Measurements from ENCODE around the gene BDH1. TPM values are rescaled to one million over a fixed set of nuclear protein-coding genes. Genes with fewer than 3 reads are reported as not detected.
"Not testable (repeated sequence)": the region's sequence is repeated elsewhere in the genome, so short reads cannot be mapped to it uniquely, and the experiment has no call there.

BDH1 gene, protein sequence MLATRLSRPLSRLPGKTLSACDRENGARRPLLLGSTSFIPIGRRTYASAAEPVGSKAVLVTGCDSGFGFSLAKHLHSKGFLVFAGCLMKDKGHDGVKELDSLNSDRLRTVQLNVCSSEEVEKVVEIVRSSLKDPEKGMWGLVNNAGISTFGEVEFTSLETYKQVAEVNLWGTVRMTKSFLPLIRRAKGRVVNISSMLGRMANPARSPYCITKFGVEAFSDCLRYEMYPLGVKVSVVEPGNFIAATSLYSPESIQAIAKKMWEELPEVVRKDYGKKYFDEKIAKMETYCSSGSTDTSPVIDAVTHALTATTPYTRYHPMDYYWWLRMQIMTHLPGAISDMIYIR
- 10 to 100 TPM in 2 of 3 donors, 1 to 10 TPM in 1; 5.2 to 35.0 (median 15.4) TPM for polyA plus RNA-seq

GRCh38 chr3:197555281-197556261, at the start of gene BDH1:
TSS of gene BDH1 (minus strand) at chr3:197555968. CDS start at chr3:197546443, 9,525 bp downstream.
- H3K27ac ChIP-seq (ENCODE audit: low read depth, low read length), result no peak within 1 kb of the TSS
- WGBS, 3 donors, result 1% methylated on average over 72 to 96 of the region's 96 CpGs

- WGBS, 3 donors, result 90 to 97% (median 93%) methylated on average over 15 of the region's 15 CpGs
- no peak overlapping the region for H3K27ac ChIP-seq (ENCODE audit: low read depth, low read length)
These were observed 47.7 kb upstream of the BDH1 start for GRCh38 chr3:197603317-197603933.

DNA sequence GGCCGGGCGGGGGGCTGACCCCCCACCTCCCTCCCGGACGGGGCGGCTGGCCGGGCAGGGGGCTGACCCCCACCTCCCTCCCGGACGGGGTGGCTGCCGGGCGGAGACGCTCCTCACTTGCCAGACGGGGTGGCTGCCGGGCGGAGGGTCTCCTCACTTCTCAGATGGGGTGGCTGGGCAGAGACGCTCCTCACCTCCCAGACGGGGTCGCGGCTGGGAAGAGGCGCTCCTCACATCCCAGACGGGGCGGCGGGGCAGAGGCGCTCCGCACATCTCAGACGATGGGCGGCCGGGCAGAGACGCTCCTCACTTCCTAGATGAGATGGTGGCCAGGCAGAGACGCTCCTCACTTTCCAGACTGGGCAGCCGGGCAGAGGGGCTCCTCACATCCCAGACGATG, 46.6 kb upstream of the BDH1 start:
- H3K27ac ChIP-seq (ENCODE audit: low read depth, low read length), result not testable (repeated sequence)
- WGBS, 3 donors, result 95 to 96% (median 96%) methylated on average over 22 to 29 of the region's 31 CpGs

DNA sequence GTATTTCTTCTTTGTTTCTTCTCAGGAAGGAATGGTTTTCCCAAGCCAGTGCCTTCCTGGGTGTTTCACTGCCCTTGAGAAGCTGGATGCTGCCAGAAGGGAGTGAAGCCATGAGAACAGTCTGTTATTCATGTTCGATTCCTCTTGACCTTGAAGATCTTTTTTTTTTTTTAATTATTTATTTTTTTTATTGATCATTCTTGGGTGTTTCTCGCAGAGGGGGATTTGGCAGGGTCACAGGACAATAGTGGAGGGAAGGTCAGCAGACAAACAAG, 45.7 kb upstream of the BDH1 start:
- H3K27ac ChIP-seq (ENCODE audit: low read depth, low read length), result not testable (repeated sequence)

GRCh38 chr3:197600796-197601565, 45.2 kb upstream of the BDH1 start:
- 77 to 86% (median 84%) methylated on average over 22 of the region's 22 CpGs for WGBS, 3 donors
- no peak overlapping the region for H3K27ac ChIP-seq (ENCODE audit: low read depth, low read length)

More for the DNA sequence above, 45.7 kb upstream of the BDH1 start:
- WGBS, 3 donors, result 27 to 75% (median 64%) methylated on average over 2 of the region's 2 CpGs

GRCh38 chr3:197599089-197599765, 43.5 kb upstream of the BDH1 start:
- WGBS, 3 donors, result 15 to 32% (median 24%) methylated on average over 21 to 22 of the region's 22 CpGs
- H3K27ac ChIP-seq (ENCODE audit: low read depth, low read length), result no peak overlapping the region

- 68 to 76% (median 74%) methylated on average over 15 of the region's 15 CpGs for WGBS, 3 donors
- H3K27ac ChIP-seq (ENCODE audit: low read depth, low read length), result no peak overlapping the region
These were observed 42.7 kb upstream of the BDH1 start for GRCh38 chr3:197598404-197598980.

GRCh38 chr3:197597335-197597734, 41.6 kb upstream of the BDH1 start:
- WGBS, 3 donors, result 48 to 82% (median 76%) methylated on average over 4 of the region's 4 CpGs
- no peak overlapping the region for H3K27ac ChIP-seq (ENCODE audit: low read depth, low read length)

- no peak overlapping the region for H3K27ac ChIP-seq (ENCODE audit: low read depth, low read length)
- 61 to 67% (median 63%) methylated on average over 12 of the region's 12 CpGs for WGBS, 3 donors
These were observed 39.9 kb upstream of the BDH1 start for GRCh38 chr3:197595470-197596185.

DNA sequence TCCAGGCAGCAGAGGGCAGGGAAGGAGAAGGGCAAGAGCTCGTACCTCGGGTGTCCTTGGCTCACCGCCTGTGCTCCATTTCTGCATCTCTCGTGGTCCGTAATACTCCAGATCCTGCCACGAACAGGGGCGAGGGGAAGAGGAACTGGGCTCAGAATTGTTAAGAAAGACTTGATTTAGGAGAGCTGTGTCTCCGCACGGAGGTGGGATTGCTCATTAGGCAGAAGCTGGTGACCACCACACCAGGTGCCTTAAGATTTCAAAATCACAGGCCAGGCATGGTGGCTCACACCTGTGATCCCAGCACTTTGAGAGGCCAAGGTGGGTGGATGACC, 37.2 kb upstream of the BDH1 start:
- WGBS, 3 donors, result 54 to 88% (median 59%) methylated on average over 9 of the region's 9 CpGs
- no peak overlapping the region for H3K27ac ChIP-seq (ENCODE audit: low read depth, low read length)

DNA sequence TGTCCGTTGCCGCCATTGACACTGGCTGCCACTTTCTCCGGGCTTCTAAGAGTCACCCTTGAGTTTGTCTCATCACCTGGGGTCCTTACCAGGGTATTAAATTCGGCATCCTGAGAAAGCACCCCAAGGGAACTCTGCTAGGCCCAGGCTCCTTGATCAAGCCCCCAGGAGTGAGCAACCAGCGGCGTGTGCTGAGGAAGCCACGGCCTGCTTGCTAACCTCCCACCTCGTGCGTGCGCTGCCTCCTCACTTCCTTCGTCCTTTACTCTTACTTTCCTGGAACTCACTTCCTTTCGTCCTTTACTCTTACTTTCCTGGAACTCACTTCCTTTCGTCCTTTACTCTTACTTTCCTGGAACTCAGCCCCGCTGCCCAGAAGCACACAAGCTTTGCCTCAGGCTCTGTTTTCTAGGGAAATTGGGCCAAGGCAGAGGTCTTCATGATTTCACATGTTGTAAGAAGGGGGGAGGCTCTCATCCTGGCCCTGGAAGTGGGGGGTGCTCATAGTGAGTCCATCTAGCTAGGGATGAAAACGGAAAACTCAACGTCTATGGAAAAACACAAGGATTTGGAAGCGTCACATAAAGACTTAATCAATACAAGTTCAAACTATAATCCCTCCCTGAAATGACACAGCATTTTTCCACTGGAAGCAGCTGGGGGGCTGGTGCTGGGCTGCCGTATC, 36.7 kb upstream of the BDH1 start:
- H3K27ac ChIP-seq (ENCODE audit: low read depth, low read length), result no peak overlapping the region
- 76 to 83% (median 77%) methylated on average over 18 of the region's 18 CpGs for WGBS, 3 donors

GRCh38 chr3:197591816-197592215, 36.0 kb upstream of the BDH1 start:
- WGBS, 3 donors, result 90 to 95% (median 93%) methylated on average over 6 of the region's 6 CpGs
- no peak overlapping the region for H3K27ac ChIP-seq (ENCODE audit: low read depth, low read length)

DNA sequence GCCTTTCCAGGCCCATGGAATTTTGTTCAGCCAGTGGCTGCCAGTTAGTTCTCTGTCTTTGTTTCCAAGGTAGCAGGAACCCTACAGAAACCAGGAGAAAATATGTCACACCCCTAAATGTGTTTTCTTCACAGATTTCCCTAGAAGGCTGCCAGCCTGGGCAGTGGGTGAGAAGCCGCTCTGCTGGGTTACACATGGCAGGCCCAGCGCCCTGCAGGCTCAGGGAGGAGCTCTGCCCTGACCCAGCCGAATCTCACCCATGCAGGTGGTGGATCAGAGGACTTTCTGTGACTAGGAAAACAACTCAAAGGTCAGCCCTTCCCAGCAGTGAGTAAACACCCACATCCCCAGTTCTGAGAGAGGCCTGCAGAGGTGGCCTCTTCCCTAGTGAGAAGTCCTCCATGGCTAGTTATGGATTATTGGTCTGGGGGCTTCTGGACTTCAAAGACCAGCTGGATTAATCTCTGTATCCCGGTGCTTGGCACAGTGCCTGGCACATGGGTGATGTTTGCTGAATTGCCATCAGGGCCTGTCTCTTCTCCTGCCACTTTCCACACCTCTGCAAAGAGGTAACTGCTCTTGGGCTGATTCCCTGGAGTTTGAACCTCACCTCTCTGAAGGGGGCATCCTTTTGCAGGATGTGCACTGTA, 34.7 kb upstream of the BDH1 start:
- H3K27ac ChIP-seq (ENCODE audit: low read depth, low read length), result no peak overlapping the region
- WGBS, 3 donors, result 46 to 82% (median 78%) methylated on average over 4 of the region's 4 CpGs

DNA sequence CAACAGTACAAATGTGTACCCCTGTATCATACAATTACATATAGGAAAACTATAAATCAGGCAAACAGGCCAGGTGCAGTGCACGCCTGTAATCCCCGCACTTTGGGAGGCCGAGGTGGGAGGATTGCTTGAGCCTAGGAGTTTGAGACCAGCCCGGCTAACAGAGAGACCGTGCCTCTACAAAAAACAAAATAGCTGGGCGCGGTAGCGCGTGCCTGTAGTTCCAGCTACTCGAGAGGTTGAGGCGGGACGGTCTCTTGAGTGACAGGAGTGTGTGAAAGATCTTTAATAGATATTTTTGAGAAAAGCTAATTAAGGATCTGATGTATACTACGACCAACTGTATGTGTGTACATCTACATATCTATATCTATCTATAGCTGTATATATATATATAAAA, 33.8 kb upstream of the BDH1 start:
- no peak overlapping the region for H3K27ac ChIP-seq (ENCODE audit: low read depth, low read length)
- 90 to 97% (median 94%) methylated on average over 13 of the region's 13 CpGs for WGBS, 3 donors

DNA sequence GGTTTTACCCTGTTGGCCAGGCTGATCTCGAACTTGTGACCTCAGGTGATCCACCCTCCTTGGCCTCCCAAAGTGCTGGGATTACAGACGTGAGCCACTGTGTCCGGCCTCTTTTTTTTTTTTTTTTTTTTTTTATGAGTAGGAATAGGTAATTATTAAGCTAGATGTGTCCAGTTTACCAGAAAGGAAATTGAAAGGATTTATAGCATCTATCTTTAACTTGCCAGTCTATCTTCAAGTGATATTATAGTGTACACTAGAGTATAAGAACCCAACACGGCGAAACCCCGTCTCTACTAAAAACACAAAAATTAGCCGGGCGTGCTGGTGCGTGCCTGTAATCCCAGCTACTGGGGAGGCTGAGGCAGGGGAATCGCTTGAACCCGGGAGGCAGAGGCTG, 31.0 kb upstream of the BDH1 start:
- WGBS, 3 donors, result 86 to 93% (median 93%) methylated on average over 11 of the region's 11 CpGs
- H3K27ac ChIP-seq (ENCODE audit: low read depth, low read length), result not testable (repeated sequence)

- no peak overlapping the region for H3K27ac ChIP-seq (ENCODE audit: low read depth, low read length)
- 86 to 97% (median 95%) methylated on average over 2 of the region's 2 CpGs for WGBS, 3 donors
These were observed 30.4 kb upstream of the BDH1 start for GRCh38 chr3:197586181-197586580.

Measured in adipose tissue (tissue), 3 donors.